ENCODE data around the gene SRR. TPM values are rescaled to one million over a fixed set of nuclear protein-coding genes. Genes with fewer than 3 reads are reported as not detected.

SRR gene
- total and polyA plus RNA-seq, 9 of the 15 experiments (the other 6 are each of a cell fraction or from before 2014, with no cell fraction given): 5.0 to 19.4 (median 7.9) TPM

GRCh38 chr17:2303204-2304188 lies at the start of gene SRR, which contains the start of gene SMG6 (continued):
- TF ChIP-seq ZNF609 (CRISPR knock-in tag; IDR thresholded peaks at IDR 0.05; ENCODE audit: borderline replicate concordance) (no peak), E2F3 (CRISPR knock-in tag; IDR thresholded peaks at IDR 0.05) (no peak), ELK3 (CRISPR knock-in tag; IDR thresholded peaks at IDR 0.05) (no peak), TSHZ1 (CRISPR knock-in tag; IDR thresholded peaks at IDR 0.05) (no peak), BHLHE40 (IDR thresholded peaks at IDR 0.05; ENCODE audit: low read length) (no peak), ZNF165 (CRISPR knock-in tag; IDR thresholded peaks at IDR 0.05; ENCODE audit: borderline replicate concordance) (no peak), EP400 (IDR thresholded peaks at IDR 0.05) (peak; percentile 71; the same call in 1 of the 2 replicates), SREBF2 (CRISPR knock-in tag; IDR thresholded peaks at IDR 0.05) (no peak)
- TF ChIP-seq, protein P1, sequence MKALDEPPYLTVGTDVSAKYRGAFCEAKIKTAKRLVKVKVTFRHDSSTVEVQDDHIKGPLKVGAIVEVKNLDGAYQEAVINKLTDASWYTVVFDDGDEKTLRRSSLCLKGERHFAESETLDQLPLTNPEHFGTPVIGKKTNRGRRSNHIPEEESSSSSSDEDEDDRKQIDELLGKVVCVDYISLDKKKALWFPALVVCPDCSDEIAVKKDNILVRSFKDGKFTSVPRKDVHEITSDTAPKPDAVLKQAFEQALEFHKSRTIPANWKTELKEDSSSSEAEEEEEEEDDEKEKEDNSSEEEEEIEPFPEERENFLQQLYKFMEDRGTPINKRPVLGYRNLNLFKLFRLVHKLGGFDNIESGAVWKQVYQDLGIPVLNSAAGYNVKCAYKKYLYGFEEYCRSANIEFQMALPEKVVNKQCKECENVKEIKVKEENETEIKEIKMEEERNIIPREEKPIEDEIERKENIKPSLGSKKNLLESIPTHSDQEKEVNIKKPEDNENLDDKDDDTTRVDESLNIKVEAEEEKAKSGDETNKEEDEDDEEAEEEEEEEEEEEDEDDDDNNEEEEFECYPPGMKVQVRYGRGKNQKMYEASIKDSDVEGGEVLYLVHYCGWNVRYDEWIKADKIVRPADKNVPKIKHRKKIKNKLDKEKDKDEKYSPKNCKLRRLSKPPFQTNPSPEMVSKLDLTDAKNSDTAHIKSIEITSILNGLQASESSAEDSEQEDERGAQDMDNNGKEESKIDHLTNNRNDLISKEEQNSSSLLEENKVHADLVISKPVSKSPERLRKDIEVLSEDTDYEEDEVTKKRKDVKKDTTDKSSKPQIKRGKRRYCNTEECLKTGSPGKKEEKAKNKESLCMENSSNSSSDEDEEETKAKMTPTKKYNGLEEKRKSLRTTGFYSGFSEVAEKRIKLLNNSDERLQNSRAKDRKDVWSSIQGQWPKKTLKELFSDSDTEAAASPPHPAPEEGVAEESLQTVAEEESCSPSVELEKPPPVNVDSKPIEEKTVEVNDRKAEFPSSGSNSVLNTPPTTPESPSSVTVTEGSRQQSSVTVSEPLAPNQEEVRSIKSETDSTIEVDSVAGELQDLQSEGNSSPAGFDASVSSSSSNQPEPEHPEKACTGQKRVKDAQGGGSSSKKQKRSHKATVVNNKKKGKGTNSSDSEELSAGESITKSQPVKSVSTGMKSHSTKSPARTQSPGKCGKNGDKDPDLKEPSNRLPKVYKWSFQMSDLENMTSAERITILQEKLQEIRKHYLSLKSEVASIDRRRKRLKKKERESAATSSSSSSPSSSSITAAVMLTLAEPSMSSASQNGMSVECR (CRISPR knock-in tag; IDR thresholded peaks at IDR 0.05): peak; percentile 28; the same call in 1 of the 2 replicates
